ENCODE measurements around the gene SPAST. TPM values are rescaled to one million over a fixed set of nuclear protein-coding genes. Genes with fewer than 3 reads are reported as not detected.
"Not testable (repeated sequence)": the region's sequence is repeated elsewhere in the genome, so short reads cannot be mapped to it uniquely, and the experiment has no call there.

The SPAST gene
- total and polyA plus RNA-seq, 8 donors: 2.5 to 10.4 (median 5.9) TPM

DNA sequence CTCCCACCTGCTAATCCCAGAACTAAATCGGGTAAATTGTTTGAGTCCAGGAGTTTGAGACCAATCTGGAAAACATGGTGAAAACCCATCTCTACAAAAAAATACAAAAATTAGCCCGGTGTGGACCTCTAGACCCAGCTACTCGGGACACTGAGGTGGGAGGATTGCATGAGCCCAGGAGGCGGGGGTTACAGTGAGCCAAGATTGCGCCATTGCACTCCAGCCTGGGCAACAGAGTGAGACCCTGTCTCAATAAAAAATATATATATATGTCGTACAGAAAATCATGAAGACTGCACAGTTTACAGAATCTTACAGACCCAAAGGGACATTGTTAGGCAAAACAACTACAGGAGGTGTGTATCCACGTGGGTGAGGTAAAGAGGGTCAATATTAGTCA lies 19.8 kb upstream of the SPAST start:
- ATAC-seq: no peak
- no peaks in the 10 kb centered on the region for H3K9me3 ChIP-seq
- H3K4me1 ChIP-seq: peaks cover 3 to 5% (median 4%) of the 10 kb centered on the region in 3 donors
- no peak for DNase-seq
- no peaks in the 10 kb centered on the region for H3K36me3 ChIP-seq
- no peak for FAIRE-seq
- intact Hi-C loops (cut with DNase I): no loop called here
- no peak overlapping the region for H3K27ac ChIP-seq
- H3K27me3 ChIP-seq: no peaks in the 10 kb centered on the region
- no peak overlapping the region for H3K4me3 ChIP-seq
- TF ChIP-seq, protein P1, sequence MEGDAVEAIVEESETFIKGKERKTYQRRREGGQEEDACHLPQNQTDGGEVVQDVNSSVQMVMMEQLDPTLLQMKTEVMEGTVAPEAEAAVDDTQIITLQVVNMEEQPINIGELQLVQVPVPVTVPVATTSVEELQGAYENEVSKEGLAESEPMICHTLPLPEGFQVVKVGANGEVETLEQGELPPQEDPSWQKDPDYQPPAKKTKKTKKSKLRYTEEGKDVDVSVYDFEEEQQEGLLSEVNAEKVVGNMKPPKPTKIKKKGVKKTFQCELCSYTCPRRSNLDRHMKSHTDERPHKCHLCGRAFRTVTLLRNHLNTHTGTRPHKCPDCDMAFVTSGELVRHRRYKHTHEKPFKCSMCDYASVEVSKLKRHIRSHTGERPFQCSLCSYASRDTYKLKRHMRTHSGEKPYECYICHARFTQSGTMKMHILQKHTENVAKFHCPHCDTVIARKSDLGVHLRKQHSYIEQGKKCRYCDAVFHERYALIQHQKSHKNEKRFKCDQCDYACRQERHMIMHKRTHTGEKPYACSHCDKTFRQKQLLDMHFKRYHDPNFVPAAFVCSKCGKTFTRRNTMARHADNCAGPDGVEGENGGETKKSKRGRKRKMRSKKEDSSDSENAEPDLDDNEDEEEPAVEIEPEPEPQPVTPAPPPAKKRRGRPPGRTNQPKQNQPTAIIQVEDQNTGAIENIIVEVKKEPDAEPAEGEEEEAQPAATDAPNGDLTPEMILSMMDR (IDR thresholded peaks at IDR 0.05): no peak
- 63 to 79% methylated on average over 7 of the region's 7 CpGs for WGBS, 2 donors

DNA sequence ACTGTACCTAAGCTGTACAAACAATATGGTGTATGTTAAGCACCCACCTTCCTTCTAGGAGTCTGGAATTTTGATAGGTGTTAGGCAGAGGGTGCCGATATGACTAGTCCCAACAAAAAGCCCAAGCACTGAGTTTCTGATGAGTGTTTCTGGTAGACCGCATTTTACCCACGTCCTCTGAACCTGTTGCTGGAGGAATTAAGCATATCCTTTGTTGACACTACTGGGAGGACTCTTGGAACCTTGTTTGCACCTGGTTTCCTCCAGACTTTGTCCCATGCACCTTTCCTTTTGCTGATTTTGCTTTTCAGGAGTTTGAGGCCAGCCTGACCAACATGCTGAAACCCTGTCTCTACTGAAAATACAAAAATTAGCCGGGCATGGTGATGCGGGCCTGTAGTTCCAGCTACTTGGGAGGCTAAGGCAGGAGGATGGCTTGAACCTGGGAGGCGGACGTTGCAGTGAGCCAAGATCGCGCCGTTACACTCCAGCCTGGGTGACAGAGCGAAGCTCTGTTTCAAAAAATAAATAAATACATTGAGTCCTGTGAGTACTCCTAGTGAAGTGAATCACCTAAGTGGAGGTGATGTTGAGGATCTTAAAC lies 11.4 kb upstream of the SPAST start:
- Histone ChIP-seq H3K9me3 (no peaks in the 10 kb centered on the region), H3K27ac (no peak overlapping the region), H3K27me3 (no peaks in the 10 kb centered on the region), H3K4me1 (no peaks in the 10 kb centered on the region), H3K4me3 (no peak overlapping the region), H3K36me3 (no peaks in the 10 kb centered on the region)
- DNase-seq (no peak), FAIRE-seq (no peak), ATAC-seq (no peak)
- 89 to 90% methylated on average over 11 of the region's 11 CpGs for WGBS, 2 donors
- TF ChIP-seq, protein P1 (IDR thresholded peaks at IDR 0.05): no peak
- intact Hi-C loops (cut with DNase I): no loop called here

DNA sequence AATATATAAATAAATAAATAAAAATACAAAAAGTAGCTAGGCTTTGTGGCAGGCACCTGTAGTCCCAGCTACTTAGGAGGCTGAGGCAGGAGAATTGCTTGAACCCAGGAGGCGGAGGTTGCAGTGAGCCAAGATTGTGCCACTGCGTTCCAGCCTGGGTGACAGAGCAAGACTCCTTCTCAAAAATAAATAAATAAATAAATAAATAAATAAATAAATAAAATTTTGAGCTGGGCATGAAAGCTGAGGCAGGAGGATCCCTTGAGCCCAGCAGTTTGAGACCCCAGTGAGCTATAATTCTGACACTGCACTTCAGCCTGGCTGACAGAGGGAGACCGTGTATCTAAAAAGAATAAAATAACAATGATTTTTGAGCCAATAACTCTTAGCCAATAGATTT lies 8.8 kb upstream of the SPAST start:
- DNase-seq; ATAC-seq; intact Hi-C loops (cut with DNase I); H3K4me1 ChIP-seq; H3K27me3 ChIP-seq; H3K4me3 ChIP-seq; H3K9me3 ChIP-seq; H3K27ac ChIP-seq; FAIRE-seq; H3K36me3 ChIP-seq: not testable (repeated sequence)
- WGBS, 2 donors: 74 to 85% methylated on average over 3 of the region's 3 CpGs

DNA sequence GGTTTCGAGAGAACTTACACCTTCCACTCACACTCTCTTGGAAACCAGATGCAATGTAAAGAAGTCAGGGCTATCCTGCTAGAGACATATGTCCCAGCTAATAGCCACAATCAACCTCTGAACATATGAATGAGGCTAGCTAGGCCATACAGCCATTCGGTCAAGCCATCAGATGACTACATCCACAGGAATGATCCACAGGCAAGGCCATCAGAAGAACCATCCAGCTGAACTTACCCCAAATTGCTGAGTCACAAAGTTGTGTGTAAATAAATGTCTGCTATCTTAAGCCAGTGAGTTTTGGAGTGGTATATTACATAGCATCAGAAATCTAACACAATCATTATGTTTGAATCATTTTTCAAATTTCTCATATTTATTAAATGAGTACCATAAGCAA lies 5.2 kb upstream of the SPAST start:
- TF ChIP-seq, protein P1 (IDR thresholded peaks at IDR 0.05): no peak
- H3K4me1 ChIP-seq: peaks cover 0 to 6% (median 6%) of the 10 kb centered on the region in 3 donors
- no peaks in the 10 kb centered on the region for H3K9me3 ChIP-seq
- intact Hi-C loops (cut with DNase I): no loop called here
- no peak overlapping the region for H3K27ac ChIP-seq
- no peaks in the 10 kb centered on the region for H3K27me3 ChIP-seq
- no peaks in the 10 kb centered on the region for H3K36me3 ChIP-seq
- 91 to 98% methylated on average over 2 of the region's 2 CpGs for WGBS, 2 donors
- ATAC-seq: no peak
- H3K4me3 ChIP-seq: no peak overlapping the region
- DNase-seq: no peak
- FAIRE-seq: no peak

DNA sequence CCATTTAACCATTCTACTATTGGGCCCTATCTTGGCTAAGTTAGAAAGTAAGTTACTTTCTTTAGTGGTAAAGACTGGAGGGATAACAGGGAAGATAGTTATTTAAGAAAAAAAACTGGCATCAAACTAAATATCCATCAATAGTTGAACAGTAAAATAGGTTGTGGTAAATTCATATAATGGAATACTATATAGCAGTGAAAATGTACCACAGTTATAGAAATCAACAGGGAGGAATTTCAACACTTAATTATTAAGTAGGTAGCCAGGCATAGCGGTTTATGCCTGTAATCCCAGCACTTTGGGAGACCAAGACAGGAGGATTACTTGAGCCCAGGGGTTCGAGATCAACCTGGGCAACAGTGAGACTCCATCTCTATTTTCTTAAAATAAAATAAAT lies 3.1 kb upstream of the SPAST start:
- no peak for ATAC-seq
- 89 to 96% methylated on average over 2 of the region's 2 CpGs for WGBS, 2 donors
- Histone ChIP-seq H3K36me3 (no peaks in the 10 kb centered on the region), H3K4me3 (no peak overlapping the region), H3K27me3 (no peaks in the 10 kb centered on the region), H3K9me3 (no peaks in the 10 kb centered on the region), H3K4me1 (peaks cover 0 to 15% (median 6%) of the 10 kb centered on the region in 3 donors), H3K27ac (no peak overlapping the region)
- TF ChIP-seq, protein P1 (IDR thresholded peaks at IDR 0.05): no peak
- intact Hi-C loops (cut with DNase I): no loop called here
- no peak for FAIRE-seq
- no peak for DNase-seq
